Skeletal muscle cell (primary cell): ENCODE measurements around the gene RAB8B.

Source experiments
- DNase-seq: peaks from one replicate; pipeline ENCODE4 v3.0.0-alpha.2; 2010; ENCODE audit warnings: low read depth
- H3K4me3 ChIP-seq: 2 replicates; pipeline ENCODE4 v1.5.1; 2011; ENCODE audit warnings: low read depth, mild to moderate bottlenecking, control low read depth, low read length, moderate library complexity

The RAB8B gene

GRCh38 chr15:63254991-63255390 lies 65.6 kb downstream of the RAB8B start:
- H3K4me3 ChIP-seq = no peak overlapping the region
- no peak for DNase-seq

- no peak for DNase-seq
- no peak overlapping the region for H3K4me3 ChIP-seq
These were observed 66.1 kb downstream of the RAB8B start for GRCh38 chr15:63255489-63255990.

- no peak overlapping the region for H3K4me3 ChIP-seq
- DNase-seq = peak; percentile 69
These were observed 67.2 kb downstream of the RAB8B start for GRCh38 chr15:63256433-63257274.

- DNase-seq = no peak
- H3K4me3 ChIP-seq = no peak overlapping the region
These were observed 69.3 kb downstream of the RAB8B start for GRCh38 chr15:63258658-63259057.

GRCh38 chr15:63260791-63261190 lies 71.4 kb downstream of the RAB8B start:
- DNase-seq = no peak
- no peak overlapping the region for H3K4me3 ChIP-seq

- DNase-seq = no peak
- H3K4me3 ChIP-seq = no peak overlapping the region
These were observed 71.9 kb downstream of the RAB8B start for GRCh38 chr15:63261311-63261710.

- no peak for DNase-seq
- no peak overlapping the region for H3K4me3 ChIP-seq
These were observed 74.1 kb downstream of the RAB8B start for GRCh38 chr15:63263519-63263918.

- no peak for DNase-seq
- H3K4me3 ChIP-seq = no peak overlapping the region
These were observed 75.4 kb downstream of the RAB8B start for GRCh38 chr15:63264688-63265293.

GRCh38 chr15:63274427-63274826 lies 85.0 kb downstream of the RAB8B start:
- H3K4me3 ChIP-seq = no peak overlapping the region
- DNase-seq = no peak

- DNase-seq = no peak
- H3K4me3 ChIP-seq = peak overlapping the region; percentile 59
These were observed 87.1 kb downstream of the RAB8B start for GRCh38 chr15:63276342-63277037.

GRCh38 chr15:63277038-63277892 lies 87.9 kb downstream of the RAB8B start, which contains the start of gene APH1B:
APH1B (plus strand) TSS chr15:63277605; CDS start chr15:63277624, 19 bp downstream.
- DNase-seq = no peak
- H3K4me3 ChIP-seq = peak within 1 kb of the TSS; percentile 74

GRCh38 chr15:63277893-63278456 lies 88.6 kb downstream of the RAB8B start:
- DNase-seq = no peak
- peak overlapping the region; percentile 74 for H3K4me3 ChIP-seq

- no peak for DNase-seq
- H3K4me3 ChIP-seq = no peak overlapping the region
These were observed 93.7 kb downstream of the RAB8B start for GRCh38 chr15:63283126-63283525.

GRCh38 chr15:63284335-63284734 lies 94.9 kb downstream of the RAB8B start:
- no peak for DNase-seq
- no peak overlapping the region for H3K4me3 ChIP-seq

- H3K4me3 ChIP-seq = no peak overlapping the region
- DNase-seq = no peak
These were observed 97.7 kb downstream of the RAB8B start for GRCh38 chr15:63287109-63287508.

GRCh38 chr15:63288342-63288741 lies 98.9 kb downstream of the RAB8B start:
- H3K4me3 ChIP-seq = no peak overlapping the region
- no peak for DNase-seq

GRCh38 chr15:63288778-63289378 lies 99.5 kb downstream of the RAB8B start:
- no peak for DNase-seq
- no peak overlapping the region for H3K4me3 ChIP-seq

- peak; percentile 69 for DNase-seq
- no peak overlapping the region for H3K4me3 ChIP-seq
These were observed 102.1 kb downstream of the RAB8B start for GRCh38 chr15:63291507-63291906.

- no peak for DNase-seq
- H3K4me3 ChIP-seq = no peak overlapping the region
These were observed 102.8 kb downstream of the RAB8B start for GRCh38 chr15:63292241-63292640.
